Adrenal gland (tissue), 5 donors: ENCODE data around the gene MYO9A.

Source experiments
- CTCF ChIP-seq, 6 experiments: fragments of 450-650 bp in 4 of 6; fragments of 200-600 bp in 2 of 6; sonication (generic) in 1 of 6; IDR thresholded peaks; 1 replicate in 5 of 6; 2 replicates in 1 of 6; pipeline versions ENCODE4 v1.5.1 to v1.8.0; 2016 to 2021; ENCODE audit warnings: antibody characterized with exemption in 6 of 6, mild to moderate bottlenecking in 2 of 6, moderate library complexity in 1 of 6
- POLR2A ChIP-seq, 2 donors: fragments of 450-650 bp; IDR thresholded peaks; one replicate each; pipeline ENCODE4 v1.6.1; 2017; ENCODE audit warnings: antibody characterized with exemption in 2 of 2, mild to moderate bottlenecking in 2 of 2, moderate library complexity in 1 of 2
- donor health status: DM: no; HTN: no; CAD: no.

- no peak for TF ChIP-seq CTCF (IDR thresholded peaks at IDR 0.05)
- no peak for TF ChIP-seq POLR2A (IDR thresholded peaks at IDR 0.05)
Measured at GRCh38 chr15:72127724-72128322, 9.9 kb upstream of the MYO9A start.
